ENCODE results near the gene TUBGCP3. TPM values are rescaled to one million over a fixed set of nuclear protein-coding genes. Genes with fewer than 3 reads are reported as not detected.

TUBGCP3 gene
- total and polyA plus RNA-seq, 7 donors = 7.4 to 15.3 (median 13.1) TPM

GRCh38 chr13:112457081-112457480 is 130.9 kb downstream of the TUBGCP3 start:
- no peak overlapping the region for H3K27ac ChIP-seq

GRCh38 chr13:112456138-112457056 is 131.6 kb downstream of the TUBGCP3 start:
- intact Hi-C loops (cut with DNase I) = no loop called here
- no peak for DNase-seq
- Histone ChIP-seq H3K4me1 (no peaks in the 10 kb centered on the region), H3K36me3 (ENCODE audit: insufficient read depth in 1 of 2, low read depth in 1 of 2) (no peaks in the 10 kb centered on the region), H3K9me3 (peaks cover 6% of the 10 kb centered on the region), H3K27me3 (ENCODE audit: insufficient read depth in 3 of 3, low read length in 2 of 3) (no peaks in the 10 kb centered on the region), H3K27ac (no peak overlapping the region), H3K4me3 (no peak overlapping the region)
- 77 to 83% (median 81%) methylated on average over 22 of the region's 22 CpGs for WGBS, 3 donors
- TF ChIP-seq, protein P1, sequence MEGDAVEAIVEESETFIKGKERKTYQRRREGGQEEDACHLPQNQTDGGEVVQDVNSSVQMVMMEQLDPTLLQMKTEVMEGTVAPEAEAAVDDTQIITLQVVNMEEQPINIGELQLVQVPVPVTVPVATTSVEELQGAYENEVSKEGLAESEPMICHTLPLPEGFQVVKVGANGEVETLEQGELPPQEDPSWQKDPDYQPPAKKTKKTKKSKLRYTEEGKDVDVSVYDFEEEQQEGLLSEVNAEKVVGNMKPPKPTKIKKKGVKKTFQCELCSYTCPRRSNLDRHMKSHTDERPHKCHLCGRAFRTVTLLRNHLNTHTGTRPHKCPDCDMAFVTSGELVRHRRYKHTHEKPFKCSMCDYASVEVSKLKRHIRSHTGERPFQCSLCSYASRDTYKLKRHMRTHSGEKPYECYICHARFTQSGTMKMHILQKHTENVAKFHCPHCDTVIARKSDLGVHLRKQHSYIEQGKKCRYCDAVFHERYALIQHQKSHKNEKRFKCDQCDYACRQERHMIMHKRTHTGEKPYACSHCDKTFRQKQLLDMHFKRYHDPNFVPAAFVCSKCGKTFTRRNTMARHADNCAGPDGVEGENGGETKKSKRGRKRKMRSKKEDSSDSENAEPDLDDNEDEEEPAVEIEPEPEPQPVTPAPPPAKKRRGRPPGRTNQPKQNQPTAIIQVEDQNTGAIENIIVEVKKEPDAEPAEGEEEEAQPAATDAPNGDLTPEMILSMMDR (IDR thresholded peaks at IDR 0.05) = no peak
- ATAC-seq = no peak

More at GRCh38 chr13:112457081-112457480, 130.9 kb downstream of the TUBGCP3 start:
- Histone ChIP-seq H3K9me3 (peaks cover 6% of the 10 kb centered on the region), H3K4me3 (no peak overlapping the region), H3K36me3 (ENCODE audit: insufficient read depth in 1 of 2, low read depth in 1 of 2) (no peaks in the 10 kb centered on the region), H3K4me1 (no peaks in the 10 kb centered on the region), H3K27me3 (ENCODE audit: insufficient read depth in 3 of 3, low read length in 2 of 3) (no peaks in the 10 kb centered on the region)
- intact Hi-C loops (cut with DNase I) = no loop called here
- 89 to 91% (median 91%) methylated on average over 9 of the region's 9 CpGs for WGBS, 3 donors
- ATAC-seq (no peak), DNase-seq (no peak)
- TF ChIP-seq, protein P1 (IDR thresholded peaks at IDR 0.05) = no peak

DNA sequence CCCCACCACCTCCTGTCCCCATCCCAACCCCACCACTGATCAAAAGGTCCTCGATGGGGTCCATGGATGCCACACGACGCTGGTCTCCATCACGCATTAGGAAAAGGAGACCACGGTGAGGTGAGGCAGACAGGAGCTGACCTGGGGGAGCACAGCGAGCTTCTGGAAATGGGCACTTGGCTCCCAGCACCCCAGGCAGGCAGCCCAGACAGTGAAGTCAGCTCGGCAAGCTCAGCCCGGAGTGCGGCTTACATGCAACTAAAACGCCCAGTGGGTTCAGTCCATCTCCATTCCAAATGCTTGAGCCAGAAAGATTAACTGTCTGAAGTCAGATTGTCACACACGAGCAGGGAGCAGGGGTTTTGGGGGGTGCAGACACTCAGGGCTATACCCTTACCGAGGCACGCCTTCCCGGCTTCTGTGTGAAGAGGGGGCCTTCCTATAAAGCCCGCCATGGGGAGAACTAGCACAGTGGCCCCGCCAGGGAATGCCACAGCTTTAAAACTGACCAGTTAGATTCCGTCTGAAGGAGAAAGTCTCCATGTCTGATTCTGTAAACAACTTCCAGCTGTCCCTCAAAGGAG is 132.4 kb downstream of the TUBGCP3 start:
- no peaks in the 10 kb centered on the region for H3K27me3 ChIP-seq (ENCODE audit: insufficient read depth in 3 of 3, low read length in 2 of 3)
- intact Hi-C loops (cut with DNase I) = no loop called here
- peaks cover 6% of the 10 kb centered on the region for H3K9me3 ChIP-seq
- no peak overlapping the region for H3K4me3 ChIP-seq
- TF ChIP-seq, protein P1 (IDR thresholded peaks at IDR 0.05) = no peak
- H3K4me1 ChIP-seq = no peaks in the 10 kb centered on the region
- no peak for DNase-seq
- H3K27ac ChIP-seq = no peak overlapping the region
- ATAC-seq = no peak
- 65 to 75% (median 65%) methylated on average over 17 of the region's 17 CpGs for WGBS, 3 donors
- H3K36me3 ChIP-seq (ENCODE audit: insufficient read depth in 1 of 2, low read depth in 1 of 2) = no peaks in the 10 kb centered on the region

- no peak for ATAC-seq
- WGBS, 3 donors = 72 to 76% (median 73%) methylated on average over 16 of the region's 16 CpGs
- no peak for DNase-seq
- no peaks in the 10 kb centered on the region for H3K4me1 ChIP-seq
- peaks cover 6% of the 10 kb centered on the region for H3K9me3 ChIP-seq
- no peaks in the 10 kb centered on the region for H3K27me3 ChIP-seq (ENCODE audit: insufficient read depth in 3 of 3, low read length in 2 of 3)
- TF ChIP-seq, protein P1 (IDR thresholded peaks at IDR 0.05) = no peak
- no peaks in the 10 kb centered on the region for H3K36me3 ChIP-seq (ENCODE audit: insufficient read depth in 1 of 2, low read depth in 1 of 2)
- no peak overlapping the region for H3K27ac ChIP-seq
- H3K4me3 ChIP-seq = no peak overlapping the region
- intact Hi-C loops (cut with DNase I) = loop anchor here in 1 of 2 donors (5.0 kb wide), 1 partner anchor 153 kb away; no protein-coding TSS in a partner anchor
These were observed 133.2 kb downstream of the TUBGCP3 start for GRCh38 chr13:112454648-112455334.
